T-helper 2 cell treated with Interferon-gamma antibody and Interleukin-4, amounts not matched to agents 5 μg/mL and 100 μg/mL, for 36 hours (primary cell): ENCODE measurements around the gene CD160.
"Not testable (repeated sequence)": the region's sequence is repeated elsewhere in the genome, so short reads cannot be mapped to it uniquely, and the experiment has no call there.

Experiments
- DNase-seq: peaks from one replicate; pipeline ENCODE4 v3.0.0; 2021; ENCODE audit warnings: low spot score
- H3K27ac Mint-ChIP-seq: one replicate; pipeline ENCODE4 v1.8.0; 2021; ENCODE audit warnings: mild to moderate bottlenecking, mixed read lengths
- H3K27me3 Mint-ChIP-seq: one replicate; pipeline ENCODE4 v1.8.0; 2021; ENCODE audit warnings: low read depth, mixed read lengths
- H3K36me3 Mint-ChIP-seq: one replicate; pipeline ENCODE4 v1.8.0; 2021; ENCODE audit warnings: low read depth, mixed read lengths
- H3K4me1 Mint-ChIP-seq: one replicate; pipeline ENCODE4 v1.8.0; 2021; ENCODE audit warnings: low read depth, mixed read lengths
- H3K4me3 Mint-ChIP-seq: one replicate; pipeline ENCODE4 v1.8.0; 2022; ENCODE audit warnings: mild to moderate bottlenecking, moderate library complexity, mixed read lengths
- H3K9me3 Mint-ChIP-seq: one replicate; pipeline ENCODE4 v1.8.0; 2021; ENCODE audit warnings: mixed read lengths

Gene CD160

GRCh38 chr1:145719230-145720079 lies at the start of gene CD160:
Gene CD160, plus strand, starts transcription at chr1:145719499. Its CDS starts 8,829 bp downstream, at chr1:145728328.
- peaks cover 23% of the 10 kb centered on the region for H3K27me3 Mint-ChIP-seq
- H3K27ac Mint-ChIP-seq: no peak within 1 kb of the TSS
- H3K4me1 Mint-ChIP-seq: peaks cover 14% of the 10 kb centered on the region
- peak within 1 kb of the TSS; percentile 7 for H3K4me3 Mint-ChIP-seq
- H3K36me3 Mint-ChIP-seq: no peaks in the 10 kb centered on the region
- H3K9me3 Mint-ChIP-seq: no peaks in the 10 kb centered on the region
- DNase-seq: no peak

GRCh38 chr1:145670995-145671745 lies 48.1 kb upstream of the CD160 start:
- H3K27ac Mint-ChIP-seq: not testable (repeated sequence)

GRCh38 chr1:145673217-145673616 lies 46.1 kb upstream of the CD160 start:
- not testable (repeated sequence) for DNase-seq, H3K4me3 Mint-ChIP-seq, H3K9me3 Mint-ChIP-seq, H3K27me3 Mint-ChIP-seq, H3K27ac Mint-ChIP-seq
- Mint-ChIP-seq H3K4me1 (peaks cover 14% of the 10 kb centered on the region), H3K36me3 (peaks cover 14% of the 10 kb centered on the region)

More at GRCh38 chr1:145670995-145671745, 48.1 kb upstream of the CD160 start:
- not testable (repeated sequence) for DNase-seq, H3K9me3 Mint-ChIP-seq, H3K4me3 Mint-ChIP-seq, H3K27me3 Mint-ChIP-seq
- H3K36me3 Mint-ChIP-seq: peaks cover 23% of the 10 kb centered on the region
- peaks cover 14% of the 10 kb centered on the region for H3K4me1 Mint-ChIP-seq

- peaks cover 14% of the 10 kb centered on the region for H3K4me1 Mint-ChIP-seq
- not testable (repeated sequence) for H3K9me3 Mint-ChIP-seq, H3K27ac Mint-ChIP-seq, DNase-seq, H3K27me3 Mint-ChIP-seq, H3K36me3 Mint-ChIP-seq, H3K4me3 Mint-ChIP-seq
Observed at GRCh38 chr1:145684858-145685257, 34.4 kb upstream of the CD160 start.

- not testable (repeated sequence) for H3K27me3 Mint-ChIP-seq, H3K36me3 Mint-ChIP-seq, H3K27ac Mint-ChIP-seq, H3K4me3 Mint-ChIP-seq, DNase-seq, H3K9me3 Mint-ChIP-seq
- H3K4me1 Mint-ChIP-seq: peaks cover 25% of the 10 kb centered on the region
Observed at GRCh38 chr1:145686078-145686477, 33.2 kb upstream of the CD160 start.

- H3K36me3 Mint-ChIP-seq: peaks cover 2% of the 10 kb centered on the region
- no peaks in the 10 kb centered on the region for H3K27me3 Mint-ChIP-seq
- no peak for DNase-seq
- H3K4me3 Mint-ChIP-seq: peak overlapping the region; percentile 1
- peak overlapping the region; percentile 22 for H3K27ac Mint-ChIP-seq
- H3K9me3 Mint-ChIP-seq: no peaks in the 10 kb centered on the region
- peaks cover 28% of the 10 kb centered on the region for H3K4me1 Mint-ChIP-seq
Observed at GRCh38 chr1:145688328-145688727, 31.0 kb upstream of the CD160 start.

- peaks cover 28% of the 10 kb centered on the region for H3K4me1 Mint-ChIP-seq
- H3K4me3 Mint-ChIP-seq: no peak overlapping the region
- H3K36me3 Mint-ChIP-seq: peaks cover 2% of the 10 kb centered on the region
- no peak for DNase-seq
- no peaks in the 10 kb centered on the region for H3K27me3 Mint-ChIP-seq
- H3K9me3 Mint-ChIP-seq: no peaks in the 10 kb centered on the region
- H3K27ac Mint-ChIP-seq: no peak overlapping the region
Observed at GRCh38 chr1:145688924-145689323, 30.4 kb upstream of the CD160 start.

- Mint-ChIP-seq H3K27me3 (no peaks in the 10 kb centered on the region), H3K4me1 (peaks cover 28% of the 10 kb centered on the region), H3K4me3 (peak overlapping the region; percentile 73), H3K9me3 (no peaks in the 10 kb centered on the region), H3K36me3 (peaks cover 2% of the 10 kb centered on the region), H3K27ac (peak overlapping the region; percentile 88)
- no peak for DNase-seq
Observed at GRCh38 chr1:145689922-145690321, 29.4 kb upstream of the CD160 start.

- Mint-ChIP-seq H3K27ac (peak overlapping the region; percentile 88), H3K4me1 (peaks cover 28% of the 10 kb centered on the region), H3K27me3 (no peaks in the 10 kb centered on the region), H3K36me3 (peaks cover 2% of the 10 kb centered on the region), H3K9me3 (no peaks in the 10 kb centered on the region), H3K4me3 (peak overlapping the region; percentile 73)
- peak; percentile 54 for DNase-seq
Observed at GRCh38 chr1:145690587-145691558, 28.4 kb upstream of the CD160 start.

- H3K36me3 Mint-ChIP-seq: no peaks in the 10 kb centered on the region
- no peak overlapping the region for H3K27ac Mint-ChIP-seq
- H3K4me3 Mint-ChIP-seq: no peak overlapping the region
- peaks cover 28% of the 10 kb centered on the region for H3K4me1 Mint-ChIP-seq
- peaks cover 7% of the 10 kb centered on the region for H3K27me3 Mint-ChIP-seq
- DNase-seq: no peak
- no peaks in the 10 kb centered on the region for H3K9me3 Mint-ChIP-seq
Observed at GRCh38 chr1:145692785-145693443, 26.4 kb upstream of the CD160 start.

- no peak overlapping the region for H3K27ac Mint-ChIP-seq
Observed at GRCh38 chr1:145695821-145696629, 23.3 kb upstream of the CD160 start.

GRCh38 chr1:145696630-145696960 lies 22.7 kb upstream of the CD160 start:
- Mint-ChIP-seq H3K27ac (no peak overlapping the region), H3K27me3 (peaks cover 24% of the 10 kb centered on the region), H3K4me3 (no peak overlapping the region), H3K9me3 (no peaks in the 10 kb centered on the region), H3K4me1 (peaks cover 4% of the 10 kb centered on the region), H3K36me3 (no peaks in the 10 kb centered on the region)
- DNase-seq: no peak

More at GRCh38 chr1:145695821-145696629, 23.3 kb upstream of the CD160 start:
- H3K9me3 Mint-ChIP-seq: no peaks in the 10 kb centered on the region
- H3K36me3 Mint-ChIP-seq: no peaks in the 10 kb centered on the region
- H3K4me1 Mint-ChIP-seq: peaks cover 5% of the 10 kb centered on the region
- H3K27me3 Mint-ChIP-seq: peaks cover 20% of the 10 kb centered on the region
- H3K4me3 Mint-ChIP-seq: no peak overlapping the region
- no peak for DNase-seq
